GM21390 (cell line): ENCODE data around the gene ABCC12.

ENCODE experiments used
- ATAC-seq: cut with Tn5 transposase; IDR thresholded peaks from one replicate; pipeline ENCODE4 v1.9.1; 2021; ENCODE audit not compliant: unreplicated experiment

The ABCC12 gene

DNA sequence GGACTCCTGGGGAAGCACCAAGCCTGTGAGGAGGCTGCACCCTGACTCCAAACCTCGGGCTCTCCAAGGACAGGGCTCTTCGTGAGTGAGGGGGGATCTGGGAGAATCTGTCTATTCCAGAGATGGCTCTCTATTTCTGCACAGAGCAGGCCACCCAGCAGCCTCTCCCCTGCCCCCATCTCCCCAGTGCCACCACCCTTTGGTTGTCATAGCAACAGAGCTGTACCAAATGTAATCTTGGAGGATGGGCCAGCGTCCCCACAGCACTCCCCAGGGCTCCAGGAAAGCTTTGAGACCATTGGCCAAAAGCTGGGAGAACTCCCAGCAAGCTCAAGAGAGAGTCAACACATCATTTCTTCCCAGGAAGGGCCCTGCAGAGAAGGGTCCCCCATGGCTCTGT, 49.3 kb downstream of the ABCC12 start:
- no peak for ATAC-seq
